ENCODE measurements around the gene SLC19A1. TPM values are rescaled to one million over a fixed set of nuclear protein-coding genes. Genes with fewer than 3 reads are reported as not detected.

The SLC19A1 gene
- total and polyA plus RNA-seq, 4 donors, result 8.4 to 28.0 (median 13.0) TPM

DNA sequence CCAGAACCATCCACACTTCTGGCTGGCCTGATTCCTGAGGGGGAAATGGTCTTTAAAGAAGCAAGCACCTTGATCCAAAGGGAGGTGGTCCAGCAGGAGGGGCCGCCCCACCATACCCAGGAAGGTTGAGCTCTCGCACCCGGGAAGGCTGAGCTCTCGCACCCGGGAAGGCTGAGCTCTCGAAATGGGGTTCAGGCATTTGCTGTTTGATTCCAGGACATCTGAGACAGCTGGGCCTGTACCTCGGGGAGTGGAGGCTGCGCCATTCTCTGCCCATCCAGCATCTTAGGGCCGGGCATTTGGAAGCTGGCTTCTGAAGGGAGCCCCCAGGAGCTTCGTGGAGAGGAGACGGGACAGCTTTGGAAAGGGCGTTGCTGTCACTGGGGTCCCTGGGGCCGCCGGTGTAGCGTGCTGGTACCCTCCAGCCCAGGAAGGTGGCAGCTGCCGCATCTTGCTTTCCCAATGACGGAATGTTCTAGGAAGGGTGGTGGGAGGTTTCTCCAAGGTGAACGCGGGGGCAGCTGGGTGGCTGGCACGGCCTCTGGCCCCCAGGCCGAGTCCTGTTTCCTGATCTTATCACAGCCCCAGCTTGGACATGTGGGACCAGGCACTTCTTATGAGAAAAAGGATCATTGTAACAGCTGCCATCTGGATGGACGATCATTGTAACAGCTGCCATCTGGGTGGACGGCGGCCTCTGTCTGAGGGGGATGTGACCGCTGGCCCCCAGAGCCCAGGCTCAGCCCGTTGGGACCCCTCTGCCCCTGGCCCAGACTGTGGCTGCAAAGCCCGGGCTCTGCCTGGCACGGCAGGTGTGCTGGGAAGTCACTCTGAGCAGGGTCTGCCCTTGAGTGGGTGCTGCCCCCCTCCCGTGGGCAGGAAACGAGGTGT lies 75.7 kb downstream of the SLC19A1 start:
- peak overlapping the region in 1 of 2 donors; percentile 44 for H3K27ac ChIP-seq (ENCODE audit: low read depth in 1 of 2, low read length in 2 of 2)

DNA sequence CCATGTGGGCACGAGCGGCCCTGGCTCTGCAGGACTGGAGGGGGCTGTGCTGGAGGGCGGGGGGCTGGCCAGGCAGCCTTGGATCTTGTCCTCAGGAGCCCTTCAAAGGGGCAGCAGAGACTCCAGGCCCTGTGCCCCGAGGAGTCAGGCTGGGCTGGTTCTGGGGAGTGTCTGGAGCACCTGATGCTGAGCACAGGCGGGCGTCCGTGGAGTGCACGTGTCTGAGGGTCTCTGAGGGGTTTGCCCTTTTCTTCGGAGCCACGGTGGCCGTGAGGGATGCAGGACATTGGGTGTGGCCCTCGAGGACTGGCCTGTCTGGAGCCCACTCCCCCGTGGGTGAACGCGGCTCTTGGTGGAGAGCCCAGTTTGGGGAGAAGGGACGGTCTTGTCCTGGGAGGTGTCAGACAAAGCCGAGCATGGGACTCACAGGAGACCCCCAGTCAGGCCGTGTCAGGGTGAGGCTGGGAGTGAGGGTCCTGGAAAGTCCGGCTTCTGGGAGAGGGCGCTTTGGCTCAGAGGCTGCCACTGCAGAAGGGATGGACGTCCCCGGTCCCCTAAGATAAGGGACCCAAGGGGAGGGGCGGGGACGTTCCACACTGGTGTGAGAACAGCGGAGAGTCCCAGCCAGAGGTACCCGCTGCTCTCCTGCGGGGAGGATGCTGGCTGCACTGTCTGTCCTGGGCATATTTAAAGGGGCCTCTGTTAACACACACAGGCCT lies 76.5 kb downstream of the SLC19A1 start:
- Histone ChIP-seq H3K9ac (ENCODE audit: low read depth in 1 of 2, low read length in 2 of 2) (no peak overlapping the region), H3K4me3 (ENCODE audit: low read depth in 1 of 3, low read length in 3 of 3) (no peak overlapping the region), H3K4me1 (ENCODE audit: control insufficient read depth in 4 of 4, insufficient read depth in 4 of 4, low read length in 3 of 4) (peaks cover 29 to 96% (median 92%) of the 10 kb centered on the region in 4 donors), H3K36me3 (ENCODE audit: control insufficient read depth in 4 of 4, insufficient read depth in 3 of 4, low read depth in 1 of 4, low read length in 3 of 4) (peaks cover 0 to 6% (median 2%) of the 10 kb centered on the region in 4 donors), H3K27ac (ENCODE audit: low read depth in 1 of 2, low read length in 2 of 2) (peak overlapping the region; percentile 4 to 16), H3K27me3 (ENCODE audit: control insufficient read depth in 4 of 4, insufficient read depth in 4 of 4, low read length in 3 of 4) (no peaks in the 10 kb centered on the region), H3K9me3 (ENCODE audit: control insufficient read depth in 4 of 4, low read length in 3 of 4) (no peaks in the 10 kb centered on the region)
- 76% methylated on average over 27 of the region's 27 CpGs for WGBS
- TF ChIP-seq RXRA (IDR thresholded peaks at IDR 0.05), result no peak
- TF ChIP-seq TAF1 (conservative IDR thresholded peaks at IDR 0.05), result no peak
- TF ChIP-seq REST (IDR thresholded peaks at IDR 0.05), result no peak
- TF ChIP-seq, protein P1, sequence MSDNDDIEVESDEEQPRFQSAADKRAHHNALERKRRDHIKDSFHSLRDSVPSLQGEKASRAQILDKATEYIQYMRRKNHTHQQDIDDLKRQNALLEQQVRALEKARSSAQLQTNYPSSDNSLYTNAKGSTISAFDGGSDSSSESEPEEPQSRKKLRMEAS (IDR thresholded peaks at IDR 0.05), result no peak
- TF ChIP-seq, protein P2, sequence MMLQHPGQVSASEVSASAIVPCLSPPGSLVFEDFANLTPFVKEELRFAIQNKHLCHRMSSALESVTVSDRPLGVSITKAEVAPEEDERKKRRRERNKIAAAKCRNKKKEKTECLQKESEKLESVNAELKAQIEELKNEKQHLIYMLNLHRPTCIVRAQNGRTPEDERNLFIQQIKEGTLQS (IDR thresholded peaks at IDR 0.05), result no peak
- TF ChIP-seq RAD21 (IDR thresholded peaks at IDR 0.05), result no peak
- no peak for TF ChIP-seq EGR1 (IDR thresholded peaks at IDR 0.05; ENCODE audit: low read depth in 2 of 2)
- TF ChIP-seq YY1 (IDR thresholded peaks at IDR 0.05), result no peak
- no peak for TF ChIP-seq FOXA2 (IDR thresholded peaks at IDR 0.05)
- no peak for TF ChIP-seq HNF4A (conservative IDR thresholded peaks at IDR 0.05)
- no peak for TF ChIP-seq SP1 (IDR thresholded peaks at IDR 0.05)
- no peak for TF ChIP-seq JUND (IDR thresholded peaks at IDR 0.05)
- TF ChIP-seq, protein P3, sequence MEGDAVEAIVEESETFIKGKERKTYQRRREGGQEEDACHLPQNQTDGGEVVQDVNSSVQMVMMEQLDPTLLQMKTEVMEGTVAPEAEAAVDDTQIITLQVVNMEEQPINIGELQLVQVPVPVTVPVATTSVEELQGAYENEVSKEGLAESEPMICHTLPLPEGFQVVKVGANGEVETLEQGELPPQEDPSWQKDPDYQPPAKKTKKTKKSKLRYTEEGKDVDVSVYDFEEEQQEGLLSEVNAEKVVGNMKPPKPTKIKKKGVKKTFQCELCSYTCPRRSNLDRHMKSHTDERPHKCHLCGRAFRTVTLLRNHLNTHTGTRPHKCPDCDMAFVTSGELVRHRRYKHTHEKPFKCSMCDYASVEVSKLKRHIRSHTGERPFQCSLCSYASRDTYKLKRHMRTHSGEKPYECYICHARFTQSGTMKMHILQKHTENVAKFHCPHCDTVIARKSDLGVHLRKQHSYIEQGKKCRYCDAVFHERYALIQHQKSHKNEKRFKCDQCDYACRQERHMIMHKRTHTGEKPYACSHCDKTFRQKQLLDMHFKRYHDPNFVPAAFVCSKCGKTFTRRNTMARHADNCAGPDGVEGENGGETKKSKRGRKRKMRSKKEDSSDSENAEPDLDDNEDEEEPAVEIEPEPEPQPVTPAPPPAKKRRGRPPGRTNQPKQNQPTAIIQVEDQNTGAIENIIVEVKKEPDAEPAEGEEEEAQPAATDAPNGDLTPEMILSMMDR (IDR thresholded peaks at IDR 0.05; ENCODE audit: low read depth, low read length, missing input control), result no peak
- no peak for TF ChIP-seq HNF4G (IDR thresholded peaks at IDR 0.05)
- no peak for TF ChIP-seq NR2F2 (IDR thresholded peaks at IDR 0.05)
- TF ChIP-seq FOXA1 (IDR thresholded peaks at IDR 0.05), result no peak
- no peak for TF ChIP-seq GABPA (IDR thresholded peaks at IDR 0.05 in 1 of 2, conservative IDR thresholded peaks at IDR 0.05 in 1 of 2)
- no peak for DNase-seq (ENCODE audit: low spot score)

More for the DNA sequence above, 75.7 kb downstream of the SLC19A1 start:
- peaks cover 0 to 4% (median 2%) of the 10 kb centered on the region in 4 donors for H3K36me3 ChIP-seq (ENCODE audit: control insufficient read depth in 4 of 4, insufficient read depth in 3 of 4, low read depth in 1 of 4, low read length in 3 of 4)
- peaks cover 25 to 96% (median 90%) of the 10 kb centered on the region in 4 donors for H3K4me1 ChIP-seq (ENCODE audit: control insufficient read depth in 4 of 4, insufficient read depth in 4 of 4, low read length in 3 of 4)
- H3K27me3 ChIP-seq (ENCODE audit: control insufficient read depth in 4 of 4, insufficient read depth in 4 of 4, low read length in 3 of 4), result no peaks in the 10 kb centered on the region
- 86% methylated on average over 30 of the region's 30 CpGs for WGBS
- TF ChIP-seq SP1 (IDR thresholded peaks at IDR 0.05), result no peak
- no peak for DNase-seq (ENCODE audit: low spot score)
- H3K9me3 ChIP-seq (ENCODE audit: control insufficient read depth in 4 of 4, low read length in 3 of 4), result no peaks in the 10 kb centered on the region
- H3K9ac ChIP-seq (ENCODE audit: low read depth in 1 of 2, low read length in 2 of 2), result no peak overlapping the region
- H3K4me3 ChIP-seq (ENCODE audit: low read depth in 1 of 3, low read length in 3 of 3), result no peak overlapping the region
